Stimulated activated CD4-positive, alpha-beta T cell treated with anti-CD3 and anti-CD28 coated beads, Interleukin-4, amount 100 ng/mL, for 4 hours (primary cell): ENCODE measurements around the gene TNK1.

Experiments
- DNase-seq, 2 experiments: peaks; one replicate each; pipeline ENCODE4 v3.0.0-alpha.2; 2020

Gene TNK1

GRCh38 chr17:7437369-7437863, 56.5 kb downstream of the TNK1 start:
- peak in 1 of 2 experiments; percentile 12 for DNase-seq

- peak; percentile 62 to 66 for DNase-seq
Measured at GRCh38 chr17:7437950-7438614, 57.2 kb downstream of the TNK1 start.

- DNase-seq, result no peak
Measured at GRCh38 chr17:7438656-7439460, 58.0 kb downstream of the TNK1 start.
